GM18526 (cell line): Measurements from ENCODE around the gene ZNF140.

ENCODE experiments used
- POLR2A ChIP-seq: IDR thresholded peaks from 3 replicates; pipeline ENCODE4 v1.6.1; 2011; ENCODE audit not compliant: insufficient read length; ENCODE audit errors: extremely low read depth

The ZNF140 gene

DNA sequence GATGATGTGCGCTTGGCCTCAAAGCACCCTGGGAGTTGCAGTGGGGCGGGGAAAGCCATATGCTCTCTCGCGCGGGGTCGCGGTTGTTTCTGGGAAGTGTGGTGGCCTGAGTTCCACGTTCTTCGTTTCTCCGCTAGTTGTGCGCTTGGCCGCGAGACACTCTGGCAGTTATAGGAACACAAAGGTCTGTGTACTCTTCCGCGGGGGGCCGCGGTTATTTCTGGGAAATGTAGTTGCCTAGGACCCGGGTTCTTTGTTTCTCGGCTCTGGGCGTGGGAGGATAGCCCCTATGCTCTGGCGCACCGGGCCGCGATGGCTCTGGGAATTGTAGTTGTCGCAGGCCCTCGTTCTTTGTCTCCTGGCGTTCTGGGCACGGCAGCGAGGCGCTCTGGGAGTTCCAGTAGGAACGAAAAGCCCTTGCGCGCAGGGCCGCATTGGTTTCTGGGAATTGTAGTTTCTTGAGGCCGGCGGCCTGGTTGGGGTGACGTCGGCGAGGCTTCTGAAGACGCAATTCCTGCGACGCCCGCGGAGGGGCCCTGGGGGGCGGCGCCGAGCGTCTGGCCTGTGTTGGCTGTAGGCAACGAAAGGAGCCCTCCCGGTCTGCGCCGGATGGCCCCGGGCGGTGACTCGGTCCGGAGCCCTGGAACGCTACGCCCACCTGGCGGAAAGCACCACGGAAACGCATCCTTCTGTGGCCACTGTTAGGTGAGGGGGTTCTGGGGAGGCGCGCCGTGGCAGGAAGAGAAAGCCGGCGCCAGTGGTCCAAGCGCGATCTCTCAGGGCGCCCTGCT lies at the start of gene ZNF140:
TSS of gene ZNF140 (plus strand) at position 556 of the 791 bp plus-strand sequence. CDS start 398 bp downstream, outside the sequence.
- peak; percentile 77 for TF ChIP-seq POLR2A

DNA sequence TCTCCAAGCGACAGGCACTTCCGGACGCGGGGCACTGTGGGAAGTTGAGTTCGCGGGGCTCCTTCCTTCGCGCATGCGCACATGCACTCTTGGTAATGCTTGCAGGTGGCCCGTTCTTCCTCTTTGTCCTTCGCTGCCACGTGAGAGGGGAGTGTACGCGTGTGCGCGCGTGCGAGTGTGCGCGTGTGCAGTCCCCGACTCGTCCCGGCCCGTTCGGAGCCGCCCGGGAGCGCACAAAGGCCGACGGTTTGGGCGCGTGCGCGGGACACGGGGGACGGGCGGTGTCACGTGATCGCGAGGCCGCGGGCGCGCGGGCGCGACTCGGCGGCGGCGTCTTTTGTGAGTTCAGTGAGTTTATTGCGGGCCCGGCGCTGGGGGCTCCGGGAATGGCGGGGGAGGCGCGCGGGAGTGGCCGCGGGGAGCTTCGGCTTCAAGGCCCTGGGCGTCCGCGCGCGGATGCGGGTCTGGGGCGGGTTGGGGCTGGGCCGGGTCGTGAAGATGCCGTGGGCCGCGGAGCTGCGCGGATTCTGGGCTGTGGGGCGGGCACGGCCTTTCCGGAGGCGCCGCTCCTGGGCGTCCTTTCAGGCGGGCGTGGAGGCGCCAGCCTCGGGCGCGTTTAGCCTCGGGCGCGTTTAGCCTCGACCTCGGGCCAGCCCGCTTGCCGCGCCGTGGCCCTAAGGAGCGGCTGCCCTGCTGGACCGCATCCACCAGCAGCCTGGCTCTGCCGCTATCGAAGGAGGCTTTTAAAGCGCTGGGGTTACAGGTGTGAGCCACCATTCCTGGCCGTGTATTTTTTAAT lies 43.3 kb upstream of the ZNF140 start, which contains the start of gene ZNF84:
TSS of gene ZNF84 (plus strand) at position 303 of the 799 bp plus-strand sequence. CDS start 3,959 bp downstream, outside the sequence.
- peak; percentile 76 for TF ChIP-seq POLR2A

DNA sequence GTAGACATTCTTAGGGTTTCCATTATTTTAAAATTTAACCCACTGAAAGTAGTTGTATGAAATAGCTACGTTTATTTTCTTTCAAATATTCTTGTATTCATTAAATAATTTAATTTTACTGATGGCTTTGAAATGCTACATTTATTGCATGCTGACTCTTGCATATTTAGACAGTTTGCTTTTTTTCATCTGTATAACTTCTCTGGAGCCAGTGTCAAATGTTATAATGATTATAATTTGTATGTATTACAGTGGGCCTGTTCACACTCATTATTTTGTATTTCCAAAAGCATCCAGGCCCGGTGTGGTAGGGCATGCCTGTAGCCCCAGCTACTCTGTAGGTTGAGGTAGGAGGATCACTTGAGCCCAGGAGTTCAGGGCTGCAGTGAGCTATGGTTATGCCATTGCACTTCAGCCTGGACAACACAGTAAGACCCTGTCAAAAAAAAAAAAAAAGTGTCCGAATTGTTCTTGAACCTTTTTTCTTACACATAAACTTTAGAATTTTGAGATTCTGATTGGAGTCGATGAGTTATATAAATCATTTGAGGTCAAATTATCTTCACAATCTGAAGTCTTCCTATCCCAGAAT lies 42.5 kb upstream of the ZNF140 start:
- no peak for TF ChIP-seq POLR2A

DNA sequence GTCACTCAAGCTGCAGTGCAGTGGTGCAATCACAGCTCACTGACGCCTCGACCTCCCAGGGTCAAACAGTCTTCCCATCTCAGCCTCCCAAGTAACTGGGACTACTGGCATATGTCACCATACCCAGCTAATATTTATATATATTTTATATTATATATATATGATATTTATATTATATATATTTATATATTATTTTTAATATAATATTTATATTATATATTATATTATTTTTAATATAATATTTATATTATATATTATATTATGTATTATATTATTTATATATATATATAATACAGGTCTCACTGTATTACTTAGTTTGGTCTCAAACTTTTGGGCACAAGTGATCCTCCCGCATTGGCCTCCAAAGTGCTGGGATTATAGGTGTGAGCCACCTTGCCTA lies 34.0 kb upstream of the ZNF140 start:
- no peak for TF ChIP-seq POLR2A

DNA sequence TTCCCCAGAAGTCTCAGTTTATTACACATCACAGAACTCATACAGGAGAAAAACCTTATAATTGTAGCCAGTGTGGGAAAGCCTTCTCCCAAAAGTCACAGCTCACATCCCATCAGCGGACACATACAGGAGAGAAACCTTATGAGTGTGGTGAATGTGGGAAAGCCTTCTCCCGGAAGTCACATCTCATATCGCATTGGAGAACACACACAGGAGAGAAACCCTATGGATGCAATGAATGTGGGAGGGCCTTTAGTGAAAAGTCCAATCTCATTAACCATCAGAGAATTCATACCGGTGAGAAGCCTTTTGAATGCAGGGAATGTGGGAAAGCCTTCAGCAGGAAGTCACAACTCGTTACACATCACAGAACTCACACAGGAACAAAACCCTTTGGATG lies 23.3 kb upstream of the ZNF140 start:
- no peak for TF ChIP-seq POLR2A

DNA sequence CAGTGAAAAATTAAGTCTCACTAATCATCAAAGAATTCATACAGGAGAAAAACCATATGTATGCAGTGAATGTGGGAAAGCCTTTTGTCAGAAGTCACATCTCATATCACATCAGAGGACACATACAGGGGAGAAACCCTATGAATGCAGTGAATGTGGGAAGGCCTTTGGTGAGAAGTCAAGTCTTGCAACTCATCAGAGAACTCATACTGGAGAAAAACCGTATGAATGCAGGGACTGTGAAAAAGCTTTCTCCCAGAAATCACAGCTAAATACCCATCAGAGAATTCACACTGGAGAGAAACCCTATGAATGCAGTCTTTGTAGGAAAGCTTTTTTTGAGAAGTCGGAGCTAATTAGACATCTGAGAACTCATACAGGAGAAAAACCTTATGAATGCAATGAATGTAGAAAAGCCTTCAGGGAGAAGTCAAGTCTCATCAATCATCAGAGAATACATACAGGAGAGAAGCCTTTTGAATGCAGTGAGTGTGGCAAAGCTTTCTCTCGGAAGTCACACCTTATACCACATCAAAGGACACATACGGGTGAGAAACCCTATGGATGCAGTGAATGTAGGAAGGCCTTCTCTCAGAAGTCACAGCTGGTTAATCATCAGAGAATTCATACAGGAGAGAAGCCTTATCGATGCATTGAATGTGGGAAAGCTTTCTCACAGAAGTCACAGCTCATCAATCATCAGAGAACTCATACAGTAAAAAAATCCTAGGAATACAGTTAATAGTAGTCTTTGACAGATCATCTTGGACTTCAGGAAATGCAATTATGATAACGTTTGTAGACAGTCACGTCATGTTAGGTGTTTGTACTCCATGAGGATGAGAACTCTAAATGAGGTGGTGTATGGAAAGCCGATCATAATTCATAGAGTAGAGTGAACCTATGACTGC lies 22.3 kb upstream of the ZNF140 start:
- no peak for TF ChIP-seq POLR2A

DNA sequence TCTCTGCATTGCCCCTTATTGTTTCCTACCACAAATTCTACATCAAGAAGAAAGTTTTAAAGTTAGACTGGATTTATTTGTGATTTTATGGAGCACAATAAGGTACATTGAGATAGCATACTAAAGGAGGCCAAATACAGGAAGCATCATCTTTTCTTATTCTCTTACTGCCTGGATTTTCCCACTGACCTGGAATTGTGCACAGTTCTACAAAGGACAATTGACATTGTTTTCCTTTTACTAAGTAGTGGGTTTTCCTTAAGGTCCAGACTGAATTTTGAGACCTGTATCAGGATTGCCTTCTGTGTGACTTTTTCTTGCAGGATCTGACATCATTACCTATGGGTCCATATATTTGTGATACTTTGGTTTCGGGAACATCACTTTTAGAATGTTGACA lies 18.8 kb upstream of the ZNF140 start:
- no peak for TF ChIP-seq POLR2A

DNA sequence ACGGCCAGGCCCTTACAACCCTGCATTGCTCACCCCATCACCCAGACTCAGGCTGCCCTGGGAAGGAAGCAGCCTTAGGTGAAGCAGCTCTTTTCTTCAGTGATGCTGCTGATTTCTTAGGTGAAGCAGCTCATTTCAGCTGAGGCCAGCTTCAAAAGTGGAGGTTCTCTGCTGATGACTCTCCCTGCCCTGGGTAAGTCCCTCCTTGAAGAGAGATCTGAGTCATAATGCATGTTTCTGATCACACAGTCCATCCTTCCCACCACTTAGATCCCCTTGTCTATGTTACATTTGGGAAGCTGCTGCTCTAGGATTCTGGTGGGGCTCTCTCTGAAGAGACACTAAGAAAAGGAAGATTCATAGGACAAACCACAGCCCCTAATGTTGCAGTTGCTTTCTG lies 17.2 kb upstream of the ZNF140 start:
- TF ChIP-seq POLR2A: no peak

DNA sequence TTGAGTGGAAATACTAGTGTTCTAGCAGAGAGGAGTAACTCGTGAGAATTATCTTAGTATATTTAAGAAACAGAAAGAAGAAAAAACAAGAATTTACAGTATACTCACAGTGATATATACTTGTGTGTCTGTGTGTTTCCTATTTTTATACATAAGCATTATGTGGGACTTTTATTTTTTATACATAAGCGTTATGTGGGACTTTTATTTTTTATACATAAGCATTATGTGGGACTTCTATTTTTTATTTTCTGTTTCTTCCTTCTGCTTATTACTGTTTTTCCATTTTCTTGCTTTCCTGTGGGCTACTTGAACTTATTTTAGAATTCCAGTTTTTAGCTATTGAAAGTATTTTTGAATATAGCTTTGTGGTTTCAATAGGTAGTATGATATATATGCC lies 6.9 kb upstream of the ZNF140 start:
- no peak for TF ChIP-seq POLR2A

DNA sequence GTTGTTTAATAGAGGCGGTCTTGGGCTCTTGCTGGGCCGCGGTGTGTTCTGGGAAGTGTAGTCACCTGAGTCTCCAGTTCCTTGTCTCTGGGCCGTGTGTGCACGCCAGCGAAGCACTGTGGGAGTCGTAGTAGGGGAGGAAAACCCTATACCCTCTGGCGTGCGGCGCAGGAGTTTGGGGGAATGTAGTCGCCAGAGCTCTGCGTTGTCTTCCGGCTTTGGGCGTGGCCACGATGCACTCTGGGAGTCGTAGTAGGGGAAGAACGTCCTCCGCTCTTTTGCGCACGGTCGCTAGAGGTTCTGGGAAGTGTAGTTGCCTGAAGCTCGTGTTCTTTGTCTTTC lies 726 bp upstream of the ZNF140 start:
- peak; percentile 36 for TF ChIP-seq POLR2A

DNA sequence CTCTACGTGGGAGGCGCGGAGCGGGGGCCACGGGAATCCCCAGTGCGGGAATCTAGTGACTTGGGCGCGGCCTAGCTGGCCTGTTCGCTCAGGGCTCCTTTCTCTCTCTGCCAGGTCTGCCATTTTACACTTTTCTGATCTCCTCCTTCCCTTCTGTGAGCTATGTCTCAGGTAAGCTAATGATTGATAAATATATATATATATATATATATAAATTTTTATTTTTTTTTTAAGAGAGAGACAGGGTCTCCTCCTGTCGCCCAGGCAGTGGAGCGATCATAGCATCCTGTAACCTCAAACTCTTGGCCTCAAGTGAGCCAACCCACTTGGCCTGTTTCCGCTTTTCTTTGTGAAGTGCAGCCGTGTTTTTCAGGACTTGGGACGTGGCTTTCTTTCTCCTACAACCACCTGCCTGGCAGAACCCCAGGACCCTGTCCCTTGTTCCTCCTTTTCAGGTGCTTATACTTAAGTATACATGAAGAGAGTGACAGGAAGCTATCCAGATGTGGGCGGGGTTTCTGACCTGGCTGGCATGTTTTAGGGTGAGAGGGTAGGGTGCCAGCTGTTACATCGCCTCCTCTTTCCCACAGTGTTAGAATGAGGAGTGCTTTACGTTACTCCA lies 547 bp downstream of the ZNF140 start:
- no peak for TF ChIP-seq POLR2A

DNA sequence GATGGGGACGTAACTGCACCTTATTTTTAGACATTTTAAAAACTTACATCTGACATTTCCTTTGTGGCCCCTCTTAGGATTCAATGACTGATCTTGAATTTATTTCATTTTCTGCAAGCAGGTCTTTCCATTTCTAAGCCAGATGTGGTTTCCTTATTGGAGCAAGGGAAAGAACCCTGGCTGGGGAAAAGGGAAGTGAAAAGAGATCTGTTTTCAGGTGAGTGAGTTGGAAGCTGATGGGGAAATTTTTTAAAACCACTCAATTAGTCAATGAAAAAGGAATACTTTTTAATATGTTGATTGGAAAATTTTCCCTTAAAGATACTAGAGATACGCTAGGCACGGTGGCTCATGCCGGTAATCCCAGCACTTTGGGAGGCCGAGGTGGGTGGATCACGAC lies 2.6 kb downstream of the ZNF140 start:
- TF ChIP-seq POLR2A: no peak

DNA sequence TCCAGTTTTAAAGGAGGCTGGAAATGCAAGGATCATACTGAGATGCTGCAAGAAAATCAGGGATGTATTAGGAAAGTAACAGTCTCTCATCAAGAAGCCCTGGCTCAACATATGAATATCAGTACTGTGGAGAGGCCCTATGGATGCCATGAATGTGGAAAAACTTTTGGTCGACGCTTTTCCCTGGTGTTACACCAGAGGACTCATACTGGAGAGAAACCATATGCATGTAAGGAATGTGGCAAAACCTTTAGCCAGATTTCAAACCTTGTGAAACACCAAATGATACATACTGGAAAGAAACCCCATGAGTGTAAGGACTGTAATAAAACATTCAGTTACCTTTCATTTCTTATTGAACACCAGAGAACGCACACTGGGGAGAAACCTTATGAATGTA lies 24.9 kb downstream of the ZNF140 start:
- TF ChIP-seq POLR2A: no peak

DNA sequence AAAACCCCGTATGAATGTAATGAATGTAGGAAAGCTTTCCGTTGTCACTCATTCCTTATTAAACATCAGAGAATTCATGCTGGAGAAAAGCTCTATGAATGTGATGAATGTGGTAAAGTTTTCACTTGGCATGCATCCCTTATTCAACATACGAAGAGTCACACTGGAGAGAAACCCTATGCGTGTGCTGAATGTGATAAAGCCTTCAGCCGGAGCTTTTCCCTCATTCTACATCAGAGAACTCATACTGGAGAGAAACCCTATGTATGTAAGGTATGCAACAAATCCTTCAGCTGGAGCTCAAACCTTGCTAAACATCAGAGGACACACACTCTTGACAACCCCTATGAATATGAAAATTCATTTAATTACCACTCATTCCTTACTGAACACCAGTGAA lies 25.5 kb downstream of the ZNF140 start:
- no peak for TF ChIP-seq POLR2A

DNA sequence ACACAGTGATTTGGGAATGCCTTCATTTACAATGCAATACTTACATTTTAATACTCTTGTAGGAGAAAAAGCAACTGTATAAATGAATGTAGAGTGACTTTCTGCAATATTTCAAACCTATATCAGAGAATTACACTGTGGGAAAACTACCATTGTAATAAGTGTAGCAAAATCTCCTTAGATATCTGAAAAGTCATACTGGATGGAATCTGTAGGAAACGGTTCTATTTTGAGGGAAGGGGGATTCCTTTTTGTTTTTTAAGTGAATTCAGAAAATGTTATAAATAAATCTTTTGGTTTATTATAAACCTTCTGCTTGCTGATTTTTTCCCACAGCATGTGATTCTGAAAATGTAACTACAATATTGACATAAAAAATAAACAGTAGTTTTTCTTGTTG lies 26.4 kb downstream of the ZNF140 start:
- no peak for TF ChIP-seq POLR2A

DNA sequence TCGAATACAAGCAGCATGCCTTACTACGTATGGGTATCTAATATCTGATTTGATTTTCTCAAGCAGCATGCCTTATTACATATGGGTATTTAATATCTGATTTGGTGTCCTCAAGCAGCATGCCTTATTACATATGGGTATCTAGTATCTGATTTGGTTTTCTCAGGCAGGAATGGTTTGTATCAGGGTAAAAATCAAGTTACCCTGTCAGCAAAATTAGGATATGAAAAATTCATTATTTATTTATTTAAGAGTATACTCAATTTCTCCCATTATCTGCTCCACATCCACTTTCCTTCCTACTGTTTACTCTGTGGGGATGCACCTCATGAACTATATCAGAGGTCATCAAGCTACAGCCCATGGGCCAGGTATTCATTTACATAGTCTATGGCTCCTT lies 27.4 kb downstream of the ZNF140 start:
- TF ChIP-seq POLR2A: no peak
